Mesenteric fat pad (tissue), 1 donor: ENCODE data around the gene SIRPA. TPM values are rescaled to one million over a fixed set of nuclear protein-coding genes. Genes with fewer than 3 reads are reported as not detected.

Experiments used
- DNase-seq: peaks from one replicate; pipeline ENCODE4 v3.0.0-alpha.2; 2020; ENCODE audit warnings: low spot score
- total RNA-seq: library from RNA; stranded (reverse); fragmentation: NEBNext Ultra II Directional; extraction: Animal tissue kit (Norgen Biotek cat#: 25700); gene quantifications from one replicate; pipeline ENCODE4 v1.2.1, GENCODE V29; 2021
- donor health status: DM: yes; HTN: yes; CAD: no.

The SIRPA gene
- total RNA-seq, 1 donor from 2014 or later = 100 TPM

DNA sequence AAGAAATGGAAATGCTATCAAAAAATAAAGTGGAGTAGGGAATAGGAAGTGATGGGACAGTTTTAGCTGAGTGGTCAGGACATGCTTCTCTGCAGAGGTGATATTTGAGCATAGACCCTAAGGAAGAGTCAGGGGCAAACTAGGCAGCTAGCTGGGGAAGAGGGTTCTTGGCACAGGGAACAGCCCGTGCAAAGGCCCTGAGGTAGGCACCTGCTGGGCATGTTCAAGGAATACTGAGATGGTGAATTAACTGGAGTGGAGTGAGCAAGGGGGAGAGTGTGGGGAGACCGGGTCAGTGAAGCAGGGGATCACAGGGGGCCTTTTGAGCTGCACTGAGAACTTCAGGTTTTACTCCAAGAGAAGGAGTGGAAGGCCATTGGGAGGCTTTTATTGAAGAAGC is 7.5 kb upstream of the SIRPA start:
- DNase-seq = no peak

DNA sequence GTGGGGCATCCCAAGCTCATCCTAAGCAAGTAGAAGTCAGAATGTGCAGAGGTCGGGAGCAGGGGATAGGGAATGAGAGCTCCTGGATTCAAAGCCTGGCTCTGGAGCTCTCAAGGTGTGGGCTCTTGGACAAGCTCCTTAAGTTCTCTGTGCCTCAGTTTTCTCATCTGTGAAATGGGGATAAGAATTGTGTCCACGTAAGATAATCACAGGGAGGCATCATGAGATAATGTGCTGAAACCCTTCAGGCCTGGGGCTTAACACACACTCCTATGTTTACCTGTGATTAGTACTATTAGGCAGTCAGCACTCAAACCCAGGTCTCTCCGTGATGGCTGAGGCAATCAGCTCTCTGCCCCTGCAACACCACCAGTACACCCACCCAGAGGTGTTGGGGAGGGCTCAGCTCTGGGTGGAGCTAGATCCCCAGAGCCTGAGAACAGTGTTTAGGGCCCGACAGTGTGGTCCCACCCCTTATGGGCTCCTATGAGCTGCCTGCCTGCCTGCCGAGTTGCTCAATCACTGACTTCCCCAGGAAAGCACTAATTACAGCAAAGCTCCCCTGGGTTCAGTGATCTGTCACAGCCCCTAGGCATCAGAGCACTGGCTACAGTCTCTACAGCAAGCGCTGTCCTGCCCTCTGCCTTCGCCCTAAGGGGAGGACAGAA is 6.3 kb upstream of the SIRPA start:
- DNase-seq = no peak

DNA sequence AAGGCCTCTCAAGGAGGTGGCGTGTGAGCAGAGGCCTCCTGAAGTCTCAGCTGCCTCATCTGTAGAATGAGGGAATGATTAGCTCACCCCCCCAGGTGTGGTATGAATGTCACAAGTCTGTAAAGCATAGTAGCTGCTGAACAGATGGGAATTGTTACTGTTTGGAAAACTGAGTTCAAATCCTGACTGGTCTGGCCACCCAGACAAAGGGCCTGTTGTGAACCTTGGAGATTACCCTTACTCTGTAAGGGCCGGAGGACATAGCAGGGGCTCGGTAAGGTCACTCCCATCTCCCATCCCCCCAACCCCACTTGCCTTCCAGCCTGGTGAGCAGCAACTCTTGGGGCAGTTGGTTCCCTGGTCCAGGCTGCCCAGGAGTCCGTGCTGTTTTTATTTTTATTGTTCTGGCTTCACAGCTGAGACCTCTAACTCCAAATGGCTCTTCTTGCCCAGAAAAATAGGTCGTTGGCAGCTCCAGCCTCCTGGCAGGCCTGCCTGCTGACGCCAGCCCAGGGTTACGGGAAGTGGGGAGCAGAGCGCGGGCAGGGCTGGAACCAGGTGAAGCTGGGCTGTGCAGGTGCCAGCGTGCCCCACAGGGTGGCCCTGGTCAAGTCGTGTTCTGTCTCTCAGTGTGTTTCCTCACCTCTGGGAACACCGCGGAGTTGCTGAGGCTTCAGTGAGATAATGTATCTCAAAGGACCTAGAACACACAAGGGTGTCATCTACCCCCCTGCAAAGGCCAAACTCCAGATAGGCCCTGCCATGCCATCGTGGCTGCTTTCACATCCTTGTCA is 4.5 kb upstream of the SIRPA start:
- no peak for DNase-seq

DNA sequence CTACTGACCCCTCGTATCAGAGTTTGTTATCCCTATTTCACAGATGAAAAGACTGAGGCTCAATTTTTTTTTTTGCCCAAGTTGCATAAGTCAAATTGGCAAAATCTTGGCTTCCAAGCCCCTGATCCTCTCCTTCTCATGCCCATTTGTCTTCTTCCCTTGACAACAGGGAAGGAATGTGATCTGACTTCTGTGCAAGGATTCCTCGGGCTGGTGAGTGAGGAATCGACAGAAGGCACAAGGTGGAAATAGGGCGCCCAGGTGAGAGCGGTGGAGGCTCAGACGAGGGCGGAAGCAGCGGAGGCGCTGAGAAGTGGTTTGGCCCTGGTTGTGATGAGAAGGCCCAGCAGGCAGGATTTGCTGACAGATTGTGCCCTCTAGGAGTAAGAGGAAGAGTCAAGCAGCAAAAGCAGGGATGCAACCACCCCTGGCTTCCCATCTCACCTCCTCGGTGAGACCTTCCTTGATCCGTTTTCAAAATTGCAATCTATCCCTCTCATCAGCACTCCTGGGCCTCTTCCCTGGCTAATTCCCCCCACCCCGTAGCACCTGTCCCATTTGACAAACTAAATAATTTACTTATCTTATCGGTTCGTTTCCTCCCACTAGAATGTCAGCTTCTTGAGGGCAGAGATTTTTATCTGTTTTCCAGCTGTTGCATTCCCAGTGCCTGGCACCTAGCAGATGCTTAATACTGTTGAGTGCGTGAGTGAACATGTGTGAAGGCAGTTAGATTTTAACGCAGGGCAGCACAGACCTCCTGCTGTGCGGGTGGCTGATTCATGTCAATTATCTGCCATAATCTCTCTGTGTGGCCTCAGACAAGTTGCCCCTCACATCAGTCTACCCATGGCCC is 3.7 kb upstream of the SIRPA start:
- no peak for DNase-seq

DNA sequence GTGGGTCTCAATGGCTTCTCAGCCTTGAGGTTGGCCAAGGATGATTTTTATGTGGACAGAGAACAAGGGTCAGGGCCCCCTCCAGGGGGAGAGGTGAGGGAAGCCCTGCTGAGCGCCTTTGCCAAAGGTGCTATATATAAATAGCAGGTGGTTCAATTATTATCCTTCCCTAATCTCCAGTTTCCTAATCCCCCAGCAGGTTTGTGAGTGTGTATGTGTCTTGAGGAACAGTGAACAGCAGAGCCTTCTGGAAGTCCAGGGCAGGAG is 3.2 kb upstream of the SIRPA start:
- no peak for DNase-seq

DNA sequence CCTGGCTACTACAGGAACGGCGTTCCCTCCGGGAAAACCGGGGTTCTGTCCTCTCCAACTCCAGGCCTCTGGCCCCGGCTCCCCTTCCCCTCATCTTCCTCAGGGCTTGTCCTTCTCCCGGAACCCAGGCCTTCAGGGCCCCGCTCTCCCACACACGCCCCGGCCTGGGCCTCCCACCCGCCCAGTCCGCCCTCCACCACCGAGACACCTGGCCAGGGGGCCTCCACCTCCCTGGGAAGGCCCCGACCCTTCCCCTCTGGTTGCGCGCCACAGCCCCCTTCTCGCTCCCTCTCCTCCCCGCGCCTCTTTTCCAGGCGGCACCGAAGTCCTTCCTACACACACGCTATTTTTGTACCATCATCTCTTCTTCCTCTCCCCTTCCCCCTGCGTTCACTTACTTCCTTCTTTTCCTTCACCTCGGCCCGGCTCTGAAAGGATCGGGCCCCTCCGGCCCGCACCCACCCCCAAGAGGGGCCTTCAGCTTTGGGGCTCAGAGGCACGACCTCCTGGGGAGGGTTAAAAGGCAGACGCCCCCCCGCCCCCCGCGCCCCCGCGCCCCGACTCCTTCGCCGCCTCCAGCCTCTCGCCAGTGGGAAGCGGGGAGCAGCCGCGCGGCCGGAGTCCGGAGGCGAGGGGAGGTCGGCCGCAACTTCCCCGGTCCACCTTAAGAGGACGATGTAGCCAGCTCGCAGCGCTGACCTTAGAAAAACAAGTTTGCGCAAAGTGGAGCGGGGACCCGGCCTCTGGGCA is 1.3 kb upstream of the SIRPA start:
- peak; percentile 92 for DNase-seq

DNA sequence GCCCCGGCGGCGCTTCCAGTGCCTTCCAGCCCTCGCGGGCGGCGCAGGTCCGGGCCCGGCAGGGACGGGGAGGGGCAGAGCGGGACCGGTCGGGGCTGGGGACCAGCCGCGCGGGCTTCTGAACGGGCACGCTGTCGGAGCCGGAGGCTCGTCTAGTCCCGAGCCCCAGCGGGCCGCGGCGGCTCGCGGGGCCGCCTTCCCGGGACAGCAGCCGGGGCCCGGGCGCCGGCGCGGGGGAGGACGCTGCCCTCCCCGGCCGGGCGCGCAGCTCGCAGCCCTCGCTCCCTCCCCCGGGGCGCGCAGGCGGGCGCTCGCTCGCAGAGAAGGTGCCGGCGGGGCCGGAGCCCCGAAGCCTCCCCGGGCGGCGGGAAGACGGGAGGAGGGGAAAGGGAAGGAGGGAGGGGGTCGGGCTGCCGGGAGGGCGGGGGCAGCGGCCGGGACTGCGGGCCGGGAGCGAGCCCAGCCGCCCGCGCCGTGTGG is 696 bp upstream of the SIRPA start:
- DNase-seq = no peak

DNA sequence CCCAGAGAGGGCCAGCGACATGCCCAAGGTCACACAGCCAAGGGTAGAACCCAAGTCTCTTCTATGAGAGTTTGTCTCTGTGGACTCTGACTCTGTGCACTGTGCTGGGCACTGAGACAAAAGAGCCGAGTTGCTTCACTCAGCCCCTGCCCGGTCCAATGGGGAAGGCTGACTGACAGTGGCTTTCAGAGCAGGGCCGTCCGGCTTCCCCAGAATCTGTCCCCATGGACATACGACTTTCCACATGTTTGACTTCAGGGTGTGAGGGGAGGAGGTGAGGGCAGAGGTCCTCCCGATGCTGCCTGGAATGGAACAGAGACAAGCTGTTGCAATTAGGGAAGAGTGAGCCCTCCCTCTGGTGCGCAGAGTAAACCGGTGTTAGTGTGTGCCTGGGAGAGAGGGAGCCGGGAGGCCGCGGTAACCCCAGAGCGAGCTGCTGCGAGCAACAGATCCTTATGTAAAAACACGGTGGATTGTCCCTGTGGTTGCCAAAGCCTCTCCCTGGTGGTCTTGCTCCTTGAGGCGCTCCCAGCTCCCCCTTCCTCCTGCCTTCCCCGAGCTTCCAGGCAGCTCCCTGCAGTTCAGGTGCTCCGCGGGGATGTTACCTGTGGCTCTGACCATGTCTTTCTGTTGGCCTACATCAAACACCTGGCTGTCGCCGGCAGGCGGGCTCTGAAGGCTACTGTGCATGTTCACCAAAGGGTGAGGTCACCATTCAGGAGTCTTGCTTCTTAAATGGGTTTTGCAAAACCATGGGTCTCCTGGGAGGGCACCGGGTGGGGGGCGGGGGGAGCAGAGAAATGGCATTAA is 672 bp downstream of the SIRPA start:
- DNase-seq = no peak

DNA sequence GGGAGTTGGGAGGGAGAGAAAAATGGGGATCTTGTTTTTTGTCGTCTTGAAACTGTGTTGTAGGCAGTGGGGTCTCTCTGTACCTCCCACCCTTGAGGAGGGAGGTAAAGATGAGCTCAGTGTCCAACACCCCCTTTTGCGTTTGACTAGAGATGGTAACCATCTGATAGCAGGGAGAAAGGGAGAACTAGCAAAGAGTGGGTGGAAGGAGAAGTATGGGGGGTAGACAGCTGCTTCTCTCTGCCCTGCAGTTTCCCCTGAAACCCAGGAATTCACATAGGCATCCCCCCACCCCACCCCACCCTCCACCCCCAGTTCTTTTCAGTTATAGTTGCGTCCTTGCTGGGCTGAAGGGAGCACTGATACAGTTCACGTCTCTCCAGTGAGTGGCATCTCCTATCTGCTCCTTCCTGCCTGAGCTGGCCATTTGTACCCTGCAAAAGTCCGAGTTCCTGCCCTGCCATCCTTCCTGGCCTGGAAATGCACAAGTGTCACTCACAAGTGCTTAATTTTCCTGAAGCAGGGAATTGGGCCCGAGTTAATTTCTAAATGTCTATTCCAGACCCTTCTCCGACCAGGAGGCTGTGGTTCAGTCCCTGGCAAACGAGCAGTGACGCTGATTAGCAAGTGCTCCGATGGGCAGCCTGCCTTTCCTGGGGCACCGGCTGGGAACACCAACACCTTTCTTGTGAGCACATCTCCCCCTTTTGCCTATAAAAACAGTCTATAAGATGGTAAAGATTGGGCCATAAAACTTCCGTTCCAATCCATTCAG is 1.5 kb downstream of the SIRPA start:
- no peak for DNase-seq

DNA sequence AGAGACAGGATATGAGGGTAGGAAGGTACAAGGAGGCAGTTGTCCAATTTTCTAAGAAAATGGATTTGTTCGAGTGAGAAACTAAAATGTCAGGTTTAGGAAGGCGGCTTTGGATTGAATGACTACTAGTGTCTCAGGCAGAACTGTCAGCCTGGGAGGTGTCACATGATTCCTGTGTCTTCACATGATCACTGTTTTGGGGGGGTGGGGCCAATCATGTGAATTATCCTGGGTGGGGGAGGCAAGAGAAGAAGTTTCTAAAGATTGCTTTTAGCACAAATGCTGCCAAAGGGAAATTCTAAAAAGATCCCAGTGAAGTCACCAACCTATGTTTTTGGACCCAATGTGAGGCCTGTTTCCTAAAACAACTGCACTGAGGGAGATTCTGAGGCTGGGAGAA is 2.3 kb downstream of the SIRPA start:
- DNase-seq = no peak

DNA sequence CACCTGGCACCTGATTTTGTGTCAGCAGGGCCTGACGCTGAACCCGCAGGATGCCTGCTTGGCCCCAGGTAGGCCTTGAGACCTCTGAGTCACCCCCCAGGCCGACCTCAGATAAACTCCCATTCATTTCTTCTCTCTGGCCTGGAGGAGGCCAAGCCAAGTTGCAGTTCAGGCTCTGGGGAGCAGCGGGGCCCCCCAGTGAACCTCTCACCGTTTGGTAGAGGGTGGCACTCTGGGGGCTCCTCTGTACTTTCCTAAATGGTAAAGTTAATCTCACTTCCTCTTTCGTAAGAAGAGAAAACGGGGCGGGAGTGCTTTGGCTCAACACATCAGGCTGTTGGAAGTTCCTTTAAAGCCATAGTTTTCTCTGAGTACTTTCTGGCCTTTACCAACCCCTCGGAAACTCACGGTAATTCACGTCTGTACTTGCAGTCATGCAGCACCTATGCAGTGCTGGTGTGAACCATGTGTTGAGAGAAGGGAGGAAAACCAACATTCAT is 2.8 kb downstream of the SIRPA start:
- no peak for DNase-seq

DNA sequence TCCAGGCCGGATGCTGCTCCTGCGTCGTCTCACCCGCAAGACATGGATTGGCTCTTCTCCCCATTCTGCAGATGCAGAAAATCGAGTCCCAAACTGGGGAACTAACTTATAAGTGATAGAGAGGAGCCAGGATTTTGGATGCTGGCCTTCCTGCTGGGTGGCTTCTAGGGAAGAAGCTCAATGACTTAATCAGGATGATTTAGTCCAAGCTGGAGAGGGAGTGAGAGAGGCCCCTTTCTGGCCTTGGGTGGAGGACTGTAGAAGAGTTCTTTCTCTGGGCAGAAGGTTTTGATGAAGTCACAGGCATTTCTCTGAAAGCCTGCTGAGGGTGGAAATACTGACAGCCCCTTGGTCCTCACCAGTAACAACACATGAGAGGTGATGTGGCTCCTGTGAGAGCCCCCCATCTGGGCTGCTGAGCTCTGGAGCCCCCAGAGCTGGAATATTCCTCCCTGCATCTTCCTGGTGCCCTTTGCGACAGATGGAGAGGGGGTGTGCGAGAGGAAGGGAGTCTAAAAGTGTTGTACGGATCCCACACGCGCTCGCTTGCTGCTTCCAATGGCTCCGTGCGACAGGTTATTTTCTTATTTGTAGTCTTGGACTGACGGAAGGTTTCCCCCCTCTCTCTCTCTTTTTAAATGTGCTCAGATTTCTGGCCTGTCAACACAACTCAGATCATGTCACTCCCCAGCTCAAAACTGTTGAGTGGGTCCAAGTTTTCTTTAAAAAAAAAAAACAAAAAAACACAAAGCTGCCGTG is 3.5 kb downstream of the SIRPA start:
- no peak for DNase-seq

DNA sequence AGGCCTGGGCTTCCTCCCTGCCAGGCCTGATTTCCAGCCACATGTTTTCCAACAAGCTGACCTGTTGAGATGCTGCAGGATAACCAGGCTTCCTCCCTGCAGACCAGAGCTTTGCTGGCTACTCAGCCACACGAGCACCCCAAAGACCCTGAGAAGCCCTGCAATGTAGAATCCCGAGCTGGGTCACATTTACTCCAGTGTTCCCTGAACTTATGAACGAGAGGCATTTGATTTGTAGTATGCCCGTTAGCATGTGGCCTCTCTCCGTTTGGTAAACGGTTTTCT is 4.0 kb downstream of the SIRPA start:
- no peak for DNase-seq

DNA sequence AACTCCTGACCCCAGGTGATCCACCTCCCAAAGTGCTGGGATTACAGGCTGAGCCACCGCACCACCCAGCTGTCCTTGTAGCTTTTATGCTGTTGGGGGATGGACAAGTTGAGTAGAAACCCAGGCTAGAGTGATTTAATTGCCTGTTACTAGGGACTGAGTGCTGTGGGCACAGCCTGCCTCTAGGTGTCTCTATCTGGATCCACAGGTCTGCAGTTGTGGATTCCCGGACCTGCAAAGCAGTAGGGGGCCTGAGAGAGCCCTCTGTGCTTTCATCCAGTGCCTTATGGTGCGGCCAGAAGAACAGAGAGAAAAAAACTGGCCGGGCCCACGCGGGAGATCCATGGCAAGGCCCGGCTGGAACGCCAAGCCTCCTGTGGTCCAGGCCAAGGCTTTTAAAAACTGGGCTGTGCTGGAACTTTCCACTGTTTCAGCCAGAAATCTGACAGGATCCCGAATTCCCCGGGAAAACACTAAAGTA is 5.2 kb downstream of the SIRPA start:
- no peak for DNase-seq

DNA sequence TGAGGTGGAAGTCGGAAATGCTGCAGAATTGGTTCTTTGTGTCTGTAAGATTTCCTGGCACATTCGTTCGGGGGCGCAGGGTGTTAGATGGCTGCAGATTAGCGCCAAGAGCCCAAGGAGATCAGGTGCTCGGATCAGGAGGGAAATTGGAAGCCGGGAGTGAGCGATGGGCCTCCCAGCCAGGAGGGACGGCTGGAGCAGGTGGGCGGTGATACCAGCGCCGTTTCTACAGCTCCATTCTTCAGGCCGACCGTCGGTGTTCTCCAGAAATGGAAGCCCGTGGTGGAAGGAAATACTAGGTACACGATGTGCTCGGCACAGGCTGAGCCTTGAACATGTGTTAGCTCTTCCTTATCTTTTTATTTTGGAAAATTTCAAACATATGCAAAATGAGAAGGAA is 6.5 kb downstream of the SIRPA start:
- no peak for DNase-seq

DNA sequence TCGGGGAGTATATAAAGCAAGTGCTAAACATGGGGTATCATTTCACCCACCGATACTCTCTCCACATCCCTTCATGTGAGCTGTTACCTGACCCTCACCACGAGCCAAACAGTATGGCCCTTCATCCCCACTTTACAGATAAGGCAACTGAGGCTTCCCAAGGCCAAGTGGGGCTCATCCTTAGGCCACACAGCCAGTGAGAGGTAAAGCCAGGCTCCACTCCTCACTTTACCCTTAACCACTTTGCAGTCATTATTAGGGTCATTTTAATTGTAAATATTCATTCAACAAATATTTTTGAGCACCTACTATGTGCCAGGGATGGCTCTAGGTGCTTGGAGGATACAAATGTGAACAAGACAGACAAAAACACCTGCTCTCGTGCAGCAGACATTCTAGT is 7.0 kb downstream of the SIRPA start:
- no peak for DNase-seq

DNA sequence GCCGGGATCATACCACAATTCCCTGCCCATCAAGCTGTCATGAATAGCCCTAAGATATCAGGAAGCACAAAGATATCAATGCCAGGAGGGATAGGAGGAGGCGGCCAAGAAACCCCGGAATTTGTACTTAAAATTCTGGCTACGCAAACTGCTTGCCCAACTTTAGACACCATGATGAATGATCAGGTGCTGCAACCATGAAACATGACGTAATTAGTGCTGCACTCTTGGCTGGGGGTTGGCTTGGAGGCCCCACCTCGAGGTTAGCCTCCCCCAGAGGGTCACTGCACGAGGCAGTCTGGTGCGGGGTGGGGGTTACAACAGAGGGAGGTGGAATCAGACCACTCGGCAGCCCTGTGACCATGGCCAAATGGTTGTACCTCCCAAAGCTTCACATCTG is 8.9 kb downstream of the SIRPA start:
- DNase-seq = no peak

DNA sequence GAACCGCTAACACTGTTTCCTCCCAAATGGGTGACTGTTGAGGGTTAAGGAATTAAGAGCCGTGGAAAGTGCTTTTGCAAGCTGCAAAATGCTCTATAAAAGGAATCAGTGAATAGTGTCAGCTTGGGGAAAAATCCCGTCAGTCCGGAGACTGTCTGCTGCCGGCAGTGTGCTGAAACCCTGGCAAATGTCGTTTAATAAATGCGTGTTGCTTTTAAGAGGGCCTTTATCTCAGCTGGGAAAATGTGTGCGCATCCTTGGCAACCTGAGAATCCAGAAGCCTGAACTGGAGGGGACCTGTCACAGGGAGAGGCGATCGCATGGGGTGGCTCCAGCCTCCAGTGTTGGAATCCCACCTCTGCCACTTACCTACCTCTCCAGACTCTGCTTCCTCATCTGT is 9.8 kb downstream of the SIRPA start:
- DNase-seq = no peak

DNA sequence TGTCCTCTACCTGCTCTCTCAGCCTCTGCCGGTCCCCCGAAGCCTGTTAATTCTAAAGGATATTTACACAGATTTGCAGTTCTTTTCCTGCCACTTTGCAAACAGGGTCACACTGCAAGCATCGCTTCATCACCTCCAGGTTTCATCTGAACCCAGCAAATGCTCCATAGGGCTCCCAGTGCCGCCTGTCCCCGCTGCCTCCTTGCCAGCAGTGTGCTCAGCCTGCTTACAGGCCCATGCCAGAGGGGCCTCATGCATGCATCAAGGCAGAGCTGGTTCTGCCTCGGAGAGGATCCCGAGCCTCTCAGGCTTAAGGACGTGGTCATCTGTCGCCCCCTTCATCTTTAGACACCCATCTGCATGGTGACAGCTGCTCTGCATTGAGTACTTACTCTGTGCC is 10.5 kb downstream of the SIRPA start:
- DNase-seq = no peak
